HG02623 (cell line): ENCODE measurements around the gene C1QTNF9.
"Not testable (repeated sequence)": the region's sequence is repeated elsewhere in the genome, so short reads cannot be mapped to it uniquely, and the experiment has no call there.

Experiments
- ATAC-seq: cut with Tn5 transposase; IDR thresholded peaks from one replicate; pipeline ENCODE4 v1.9.1; 2021; ENCODE audit warnings: moderate library complexity; ENCODE audit not compliant: unreplicated experiment

Gene C1QTNF9

DNA sequence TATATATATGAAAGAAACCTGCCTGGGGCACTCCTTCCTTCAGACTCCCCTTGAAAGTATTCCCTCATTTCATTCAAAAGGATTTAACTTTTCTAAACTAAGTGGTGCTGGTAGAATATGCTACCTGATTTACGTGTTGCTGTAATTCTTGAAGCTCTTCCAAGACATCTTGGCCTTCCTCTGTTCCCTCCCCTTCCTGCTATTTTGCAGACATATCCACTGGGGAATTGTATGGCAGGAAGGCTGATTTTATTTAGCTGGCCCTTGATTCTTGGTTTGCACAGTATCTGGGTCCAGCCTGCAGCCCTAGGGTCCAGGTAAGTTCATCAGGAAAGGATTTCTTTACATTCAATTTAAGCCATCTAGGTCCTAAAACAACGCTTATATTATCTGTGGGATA is at the start of gene C1QTNF9:
TSS of gene C1QTNF9 (plus strand) at position 281 of the 400 bp plus-strand sequence. CDS start 6,424 bp downstream, outside the sequence.
- not testable (repeated sequence) for ATAC-seq

DNA sequence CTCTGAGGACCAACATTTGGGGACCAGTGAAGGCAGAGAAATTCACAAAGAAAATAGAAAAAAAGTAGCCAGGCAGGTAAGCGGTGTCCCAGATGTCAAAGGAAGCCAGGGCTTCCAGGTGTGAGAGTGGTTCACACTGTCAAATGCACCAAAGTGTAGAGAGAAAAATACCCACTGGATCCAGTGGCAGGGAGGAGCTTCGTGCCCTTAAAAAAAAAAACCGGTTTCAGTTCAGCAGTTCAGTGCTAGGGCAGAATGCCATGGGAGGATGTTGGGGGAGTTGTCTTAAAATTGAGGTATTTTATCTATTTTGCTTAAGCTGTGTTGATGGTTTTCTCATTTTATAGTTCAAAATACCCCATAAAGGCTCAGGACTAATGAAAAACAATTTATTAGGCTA is 47.8 kb upstream of the C1QTNF9 start:
- no peak for ATAC-seq

GRCh38 chr13:24263632-24264031 is 45.7 kb upstream of the C1QTNF9 start:
- no peak for ATAC-seq

- no peak for ATAC-seq
Observed at GRCh38 chr13:24264976-24265375, 44.4 kb upstream of the C1QTNF9 start.

DNA sequence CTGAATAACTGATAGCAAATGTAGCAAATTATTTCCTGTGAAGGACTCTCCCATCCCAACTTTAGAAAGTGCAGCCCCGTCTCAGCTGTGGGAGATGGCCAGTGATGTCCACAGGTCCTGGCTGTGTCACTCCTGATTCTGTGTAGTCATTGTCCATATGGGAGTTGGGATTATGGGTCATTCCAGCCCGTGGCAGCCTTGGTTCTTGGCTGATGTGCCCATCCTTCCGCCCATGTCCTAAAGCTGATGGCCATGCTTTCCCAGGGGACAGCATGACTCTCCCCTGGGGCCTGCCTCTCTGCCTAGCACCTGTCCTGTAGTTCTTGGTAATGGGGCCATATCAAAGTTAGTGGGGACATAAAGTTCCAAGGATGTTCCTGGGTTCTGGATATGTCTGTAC is 43.9 kb upstream of the C1QTNF9 start:
- ATAC-seq: no peak

DNA sequence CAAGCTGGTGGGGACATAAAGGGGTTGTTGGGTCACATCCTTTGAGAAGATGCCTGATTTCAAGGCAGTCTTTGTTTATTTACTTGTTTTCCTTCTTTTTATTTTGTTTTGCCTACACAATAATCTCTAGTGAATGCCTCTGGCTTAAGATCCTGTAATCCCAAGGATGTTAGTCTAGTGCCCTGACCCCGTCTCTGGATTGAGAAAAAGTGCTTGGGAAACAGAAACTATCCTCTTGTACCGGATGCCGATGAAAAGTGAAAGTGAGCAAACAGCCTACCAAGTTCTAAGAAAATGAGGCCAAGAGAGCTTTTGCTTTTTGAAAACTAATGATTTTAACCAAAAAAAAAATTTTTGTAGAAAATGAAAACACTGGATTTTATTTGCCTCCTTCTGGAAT is 42.1 kb upstream of the C1QTNF9 start:
- no peak for ATAC-seq

DNA sequence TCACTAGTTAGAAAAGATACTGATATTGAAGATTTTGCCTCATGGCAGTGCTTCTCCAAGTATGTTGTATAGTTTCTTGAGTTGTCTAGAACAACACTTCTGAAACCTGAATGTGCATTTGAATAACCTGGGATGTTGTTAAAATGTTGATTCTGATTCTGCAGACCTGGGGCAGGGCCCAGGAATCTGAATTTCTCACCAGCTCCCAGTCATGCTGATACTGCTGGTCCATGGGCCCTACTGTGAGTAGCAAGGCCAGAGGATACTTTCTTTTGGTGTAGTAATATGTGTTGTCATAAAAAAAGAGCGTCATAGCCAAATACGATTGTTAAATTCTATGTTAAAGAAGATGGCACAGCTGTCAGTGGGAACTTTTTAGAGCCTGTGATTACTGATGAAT is 41.6 kb upstream of the C1QTNF9 start:
- no peak for ATAC-seq

GRCh38 chr13:24269821-24270220 is 39.6 kb upstream of the C1QTNF9 start:
- no peak for ATAC-seq

GRCh38 chr13:24270639-24271141 is 38.7 kb upstream of the C1QTNF9 start:
- peak; percentile 36 for ATAC-seq

DNA sequence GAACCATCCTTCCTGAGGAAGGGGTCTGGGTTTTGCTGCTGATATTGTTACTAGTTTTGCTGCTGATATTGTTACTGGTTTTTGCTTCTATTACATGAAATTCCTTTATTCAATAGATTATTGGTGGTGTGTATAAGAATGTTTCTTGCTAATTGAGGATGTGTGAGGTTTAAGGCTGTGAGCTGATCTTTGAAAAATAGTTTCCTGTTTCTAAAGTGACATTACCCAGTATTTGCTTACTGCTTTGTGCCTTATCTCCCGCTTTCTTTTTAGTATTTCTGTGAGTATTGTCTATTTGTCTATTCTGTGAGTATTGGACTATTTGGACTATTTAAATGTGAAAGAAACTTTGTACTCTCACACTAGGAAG is 38.2 kb upstream of the C1QTNF9 start:
- ATAC-seq: no peak

DNA sequence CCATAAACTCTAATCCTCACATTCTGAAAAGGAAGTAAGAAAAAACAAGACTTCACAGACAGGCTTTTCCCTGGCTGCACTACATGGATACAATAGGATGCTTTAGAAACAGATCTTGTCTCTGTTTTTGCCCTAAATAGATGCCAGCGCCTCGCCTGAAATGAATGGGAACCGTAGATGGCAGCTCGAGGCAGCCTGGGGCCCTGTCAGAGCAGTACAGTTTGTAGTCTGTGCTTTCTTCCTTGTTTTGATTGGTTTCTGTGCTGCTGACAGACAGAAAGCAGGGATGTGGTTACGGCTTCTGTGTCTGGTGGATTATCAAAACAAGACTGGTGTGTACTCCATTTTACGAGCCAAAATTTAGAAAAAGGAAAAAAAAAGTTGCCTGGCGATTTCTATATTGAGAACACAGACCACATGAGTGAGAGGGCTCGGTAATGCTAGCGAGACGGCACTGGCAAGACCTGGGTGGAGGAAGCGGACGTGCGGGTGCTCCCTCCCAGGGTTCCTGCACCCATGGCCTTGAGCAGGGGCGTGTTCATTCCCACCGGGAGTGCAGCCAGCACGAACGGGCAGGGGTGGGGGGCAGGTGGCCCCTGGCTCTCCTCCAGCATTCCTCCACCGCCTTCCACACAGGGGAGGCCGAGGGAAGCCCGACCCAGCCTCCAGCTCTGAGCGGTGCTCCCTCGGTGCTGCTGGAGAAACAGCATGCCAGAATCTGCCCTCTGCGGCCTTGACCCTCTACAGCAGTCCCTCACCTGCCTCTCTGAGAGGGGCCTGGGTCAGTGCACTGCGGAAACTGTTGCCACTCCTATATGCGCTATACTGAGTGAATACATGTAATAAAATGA is 37.6 kb upstream of the C1QTNF9 start:
- peak; percentile 41 for ATAC-seq

GRCh38 chr13:24272452-24273161 is 36.8 kb upstream of the C1QTNF9 start:
- ATAC-seq: no peak

DNA sequence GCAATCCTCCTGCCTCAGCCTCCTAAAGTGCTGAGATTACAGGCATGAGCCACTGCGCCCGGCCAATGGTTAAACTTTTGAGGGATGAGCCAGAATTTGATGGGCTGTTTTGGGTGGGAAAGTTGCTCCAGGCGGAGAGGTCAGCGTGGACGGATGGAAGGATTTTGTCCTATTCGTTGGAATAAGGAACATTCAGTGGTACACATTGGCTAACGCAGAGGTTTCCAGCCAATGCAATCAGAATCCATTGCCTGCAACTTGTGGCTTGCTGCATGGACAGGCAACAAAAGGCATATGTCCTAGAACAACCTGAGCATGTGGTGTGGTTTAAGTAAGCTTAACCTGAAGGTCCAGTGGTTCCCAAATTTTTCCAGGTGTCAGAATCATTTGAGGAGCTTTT is 35.5 kb upstream of the C1QTNF9 start:
- ATAC-seq: no peak

DNA sequence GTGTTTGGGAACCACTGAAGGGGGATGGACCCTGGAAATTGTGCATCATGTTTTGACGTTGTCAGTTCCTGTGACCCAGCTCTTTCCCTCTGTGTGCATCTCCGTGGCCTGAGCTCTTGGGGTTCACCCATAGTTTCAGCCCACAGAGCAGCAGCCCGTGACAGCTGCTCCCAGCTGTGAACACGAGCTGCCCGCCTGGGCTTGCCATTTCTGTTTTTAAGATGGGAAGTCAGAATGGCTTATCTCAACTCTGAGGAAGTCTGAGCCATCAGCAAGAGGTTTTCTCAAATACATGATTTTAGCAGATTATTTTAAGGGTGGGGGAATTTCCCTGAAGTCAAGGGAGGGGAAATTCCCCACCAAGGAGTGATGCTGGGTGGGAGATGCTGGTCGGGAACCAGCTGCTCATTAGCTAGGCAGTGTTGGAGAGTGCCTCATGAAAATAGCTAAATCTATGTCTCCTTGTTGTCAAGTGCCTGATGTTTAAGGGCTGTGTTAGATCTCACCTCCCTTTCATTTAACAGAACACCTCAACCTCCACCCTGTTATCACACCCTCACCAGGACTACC is 34.8 kb upstream of the C1QTNF9 start:
- ATAC-seq: peak; percentile 60

DNA sequence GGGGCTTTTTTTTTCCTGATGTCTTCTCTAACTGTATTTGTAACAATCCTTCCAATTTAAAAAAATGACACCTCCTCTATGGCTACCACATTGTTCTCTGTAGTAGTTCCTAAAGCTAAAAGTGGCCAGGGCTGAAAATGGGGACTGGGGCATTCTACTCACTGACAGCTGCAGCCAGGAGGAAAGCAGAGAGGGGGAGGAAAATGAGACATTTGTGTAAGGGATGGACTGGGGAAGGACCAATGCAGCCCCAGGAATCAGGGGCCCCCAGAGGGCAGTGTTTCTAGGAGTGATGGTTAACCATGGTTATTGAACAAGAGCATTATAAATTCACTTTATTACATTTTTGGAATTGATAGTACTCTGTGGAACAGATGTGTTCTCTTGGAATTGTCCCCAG is 34.3 kb upstream of the C1QTNF9 start:
- ATAC-seq: no peak

DNA sequence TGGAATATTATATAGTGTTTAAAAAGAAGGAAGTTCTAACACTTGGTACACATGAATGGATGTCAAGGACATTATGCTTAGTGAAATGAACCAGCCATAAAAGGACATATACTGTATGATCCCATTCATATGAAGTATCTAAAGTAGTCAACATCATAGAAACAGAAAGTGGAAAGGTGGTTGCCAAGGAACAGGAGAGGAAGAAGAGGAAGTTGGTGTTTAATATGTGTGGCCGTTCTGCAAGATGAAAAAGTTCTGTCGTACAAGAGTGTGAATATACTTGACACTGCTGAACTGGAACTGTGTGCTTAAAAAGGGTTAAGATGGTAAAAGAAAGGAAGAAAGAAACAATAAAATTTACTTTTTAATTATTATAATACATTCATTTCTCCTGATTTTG is 33.1 kb upstream of the C1QTNF9 start:
- ATAC-seq: no peak

DNA sequence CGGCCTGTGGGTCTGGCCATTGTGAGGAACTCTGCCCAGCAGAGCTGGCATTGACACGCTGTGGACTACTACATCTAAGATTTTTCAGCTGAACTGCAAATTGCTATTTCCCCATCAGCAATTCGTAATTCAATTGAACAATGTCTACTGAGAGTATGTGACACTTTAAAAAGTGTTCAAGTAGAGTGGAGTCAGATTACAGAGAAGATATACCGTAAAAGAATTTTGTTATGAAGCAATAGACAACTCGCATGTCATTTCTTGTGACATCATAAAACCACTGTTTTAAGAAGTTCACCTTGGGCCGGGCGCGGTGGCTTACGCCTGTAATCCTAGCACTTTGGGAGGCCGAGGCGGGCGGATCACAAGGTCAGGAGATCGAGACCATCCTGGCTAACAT is 32.5 kb upstream of the C1QTNF9 start:
- no peak for ATAC-seq

DNA sequence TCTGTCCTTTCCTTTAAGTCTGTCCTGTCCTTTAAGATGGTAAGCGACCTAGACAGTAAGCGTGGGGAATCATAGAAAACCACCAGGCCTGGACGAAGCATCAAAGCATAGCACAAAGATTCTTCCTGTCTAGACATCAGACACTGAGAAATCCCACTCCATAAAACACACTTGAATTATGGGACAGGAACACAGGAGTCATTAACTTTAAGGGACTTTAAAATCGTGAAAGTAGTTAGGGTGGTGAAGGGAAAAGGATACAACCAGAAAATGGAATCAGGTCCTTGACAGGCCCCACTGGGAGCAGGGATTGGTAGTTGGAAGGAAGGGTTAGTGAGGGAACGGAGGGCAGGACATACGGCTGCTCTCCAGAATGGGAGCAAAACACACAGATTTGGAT is 31.6 kb upstream of the C1QTNF9 start:
- no peak for ATAC-seq

DNA sequence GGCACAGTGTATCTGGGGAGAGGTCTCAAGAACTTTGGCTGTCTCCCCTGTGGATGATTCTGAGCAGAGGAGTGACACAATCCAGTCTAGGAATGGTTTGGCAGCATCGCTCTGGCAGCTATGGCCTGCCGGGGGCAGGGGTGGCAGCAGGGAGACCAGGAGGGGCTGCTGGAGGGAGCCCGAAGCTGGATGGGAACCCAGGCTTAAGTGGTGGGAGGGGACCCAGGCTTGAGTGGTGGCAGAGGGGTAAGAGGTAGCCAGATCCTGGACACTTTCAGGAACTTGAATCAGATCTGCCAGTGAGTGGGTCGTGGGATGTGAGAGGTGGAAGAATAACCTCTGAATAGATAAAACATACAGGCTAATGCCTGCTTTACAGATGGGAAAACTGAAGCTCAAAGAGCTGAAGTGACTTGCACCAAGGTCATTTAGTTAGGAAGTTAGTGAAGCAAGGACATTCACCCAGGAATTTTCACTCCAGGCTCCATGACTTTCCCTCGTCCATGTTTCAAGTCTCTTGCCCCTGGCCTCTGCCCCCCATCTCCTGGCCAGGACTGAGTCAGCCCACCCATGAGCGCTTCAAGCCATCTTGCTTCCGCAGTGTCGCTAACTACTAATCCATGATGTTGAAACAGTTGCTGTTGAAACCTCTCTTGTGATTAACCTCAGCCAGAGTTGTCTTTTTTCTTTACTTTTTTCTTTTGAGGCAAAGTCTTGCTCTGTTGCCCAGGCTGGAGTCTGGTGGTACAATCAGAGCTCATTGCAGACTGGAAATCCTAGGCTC is 29.9 kb upstream of the C1QTNF9 start:
- no peak for ATAC-seq

DNA sequence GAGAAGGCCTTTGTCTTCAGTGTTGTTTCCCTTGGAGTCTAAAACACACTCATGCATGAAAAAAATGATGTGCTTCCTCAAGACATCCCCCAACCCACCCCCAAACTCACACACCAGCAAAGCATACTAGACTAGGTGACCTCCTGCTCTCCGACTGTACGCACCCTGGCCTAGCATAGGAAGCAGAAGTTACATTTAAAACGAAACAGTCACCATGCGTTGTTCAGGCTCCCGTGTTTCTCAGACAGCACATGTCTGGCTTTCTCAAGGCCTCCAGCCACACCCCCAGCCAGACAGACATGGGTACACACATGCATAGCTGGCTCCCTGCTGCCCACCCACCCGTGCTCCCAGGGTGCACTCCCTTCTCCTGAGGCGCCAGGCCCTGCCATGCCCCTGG is 28.7 kb upstream of the C1QTNF9 start:
- peak; percentile 46 for ATAC-seq
